Stimulated activated CD8-positive, alpha-beta memory T cell treated with anti-CD3 and anti-CD28 coated beads, Interleukin-15, amount 100 ng/mL, for 1 hour (primary cell): ENCODE results near the gene NSUN6.
"Not testable (repeated sequence)": the region's sequence is repeated elsewhere in the genome, so short reads cannot be mapped to it uniquely, and the experiment has no call there.

Experiments used
- DNase-seq: peaks from one replicate; pipeline ENCODE4 v3.0.0-alpha.2; 2020; ENCODE audit warnings: low read depth

Gene NSUN6

DNA sequence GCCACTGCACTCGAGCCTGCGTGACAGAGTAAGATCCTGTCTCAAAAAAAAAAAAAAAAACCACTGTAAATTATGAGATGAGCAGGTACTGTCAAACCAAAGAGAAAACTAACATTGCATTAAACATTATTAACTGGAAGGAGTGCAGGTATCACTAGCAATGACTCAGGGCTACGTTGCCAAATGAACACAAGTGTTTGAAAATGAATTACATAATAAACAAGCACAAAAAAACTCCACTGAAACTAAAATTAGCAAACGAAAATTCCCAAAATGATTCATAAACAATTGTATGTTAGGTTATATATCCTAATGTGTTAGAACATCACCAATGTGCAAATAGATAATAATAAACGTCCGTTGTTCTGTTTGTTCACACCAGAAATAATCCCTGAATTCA, 42.8 kb downstream of the NSUN6 start:
- DNase-seq, result no peak

DNA sequence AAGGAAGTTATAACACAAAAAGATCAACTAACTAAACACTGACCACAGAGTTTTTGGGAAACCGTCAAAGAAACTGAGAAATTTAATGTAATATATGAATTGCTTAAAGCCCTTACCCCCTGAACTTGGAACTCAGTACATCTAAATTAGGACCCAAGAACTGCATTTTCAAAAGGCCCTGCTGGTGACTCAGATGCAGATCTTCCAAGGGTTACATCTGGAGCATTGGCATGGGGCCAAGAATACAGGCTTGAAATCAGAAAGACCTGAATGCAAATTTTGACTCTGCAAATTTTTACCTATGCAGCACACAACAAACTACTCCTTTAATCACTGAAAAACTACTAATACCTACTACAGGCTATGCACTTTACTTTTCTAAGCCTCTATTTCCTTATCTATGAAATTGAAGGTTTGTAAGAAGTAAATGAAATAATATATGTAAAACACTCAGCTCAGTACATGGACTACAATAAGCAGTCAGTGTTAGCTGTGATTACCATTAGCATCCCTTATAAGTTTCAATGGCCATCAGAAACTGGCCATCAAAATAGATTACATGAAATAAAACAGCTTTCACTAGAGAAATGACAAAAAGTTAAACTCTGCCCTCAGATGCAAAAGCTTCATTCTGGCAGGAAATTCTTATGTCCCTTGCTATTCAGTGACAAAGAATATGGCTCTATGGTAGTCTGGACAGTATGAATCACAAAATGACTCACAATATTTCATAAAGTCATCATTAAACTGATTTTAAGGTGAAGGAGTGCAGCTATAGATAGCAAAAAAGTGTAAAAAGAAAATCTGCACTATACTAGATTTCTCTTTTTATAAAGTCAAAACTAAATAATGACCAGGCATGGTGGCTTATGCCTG, 43.6 kb downstream of the NSUN6 start:
- no peak for DNase-seq

DNA sequence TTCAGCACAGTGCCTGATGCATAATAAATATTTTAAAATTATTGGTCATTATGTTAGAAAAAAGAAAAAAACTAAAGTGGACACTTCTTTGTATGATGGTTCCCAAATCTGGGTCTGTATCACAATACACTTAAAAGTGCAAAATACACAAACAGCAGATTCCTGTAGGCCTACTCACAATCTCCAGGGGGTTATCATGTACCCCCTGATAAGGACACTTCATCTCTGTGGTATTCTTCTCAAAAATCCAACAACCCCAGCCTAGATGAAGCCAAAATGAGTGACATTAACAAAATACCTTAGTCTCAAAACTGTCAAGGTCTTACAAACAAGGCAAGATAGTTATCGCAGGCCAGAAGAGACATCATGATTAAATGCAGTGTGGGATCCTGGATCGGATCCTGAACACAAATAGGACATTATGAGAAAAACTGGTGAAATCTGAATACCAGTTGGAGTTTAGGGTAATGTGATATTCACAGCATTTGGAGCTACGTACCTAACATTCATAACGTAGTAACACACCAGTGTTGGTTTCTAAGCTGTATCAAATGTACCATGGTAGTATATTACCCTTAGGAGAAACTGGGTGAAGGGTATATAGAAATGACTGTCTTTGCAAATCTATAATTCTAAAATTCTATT, 45.2 kb downstream of the NSUN6 start:
- no peak for DNase-seq

DNA sequence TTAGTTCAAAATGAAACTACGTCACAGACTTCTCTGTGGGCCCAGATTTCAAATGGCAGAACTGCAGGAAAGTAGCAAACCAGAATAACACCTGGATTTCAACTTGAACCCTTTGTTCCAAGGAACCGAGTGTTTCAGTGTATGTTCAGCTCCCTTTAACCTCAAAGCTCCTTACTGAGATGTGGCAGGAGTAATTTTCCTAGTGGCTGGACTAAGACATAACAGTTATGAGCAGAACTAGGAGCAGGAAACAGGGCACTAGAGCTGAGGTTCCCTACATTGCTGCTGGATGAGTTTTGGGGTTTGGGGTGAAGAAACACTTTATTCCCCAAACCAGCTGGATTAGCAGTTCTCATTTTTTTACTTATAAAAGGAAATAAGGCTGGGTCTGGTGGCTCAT, 50.1 kb downstream of the NSUN6 start:
- no peak for DNase-seq

DNA sequence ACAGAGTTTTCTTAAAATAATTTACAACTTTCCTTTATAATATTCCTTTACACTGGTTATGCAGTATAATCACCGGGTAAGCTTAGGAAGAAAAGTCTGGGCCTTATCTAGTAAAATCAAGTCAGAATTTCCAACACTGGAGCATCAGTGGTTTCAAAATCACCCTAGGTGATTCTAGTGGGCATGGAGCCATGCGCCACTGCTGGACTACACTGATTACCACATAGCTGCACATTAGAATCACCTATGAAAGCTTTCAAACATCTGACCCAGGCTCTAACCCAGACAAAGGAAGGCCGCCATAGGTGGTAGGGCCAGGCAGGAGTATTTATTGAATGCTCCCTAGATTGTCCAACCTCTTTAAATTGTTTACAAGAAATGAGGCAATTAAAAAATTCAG, 52.0 kb downstream of the NSUN6 start:
- no peak for DNase-seq

DNA sequence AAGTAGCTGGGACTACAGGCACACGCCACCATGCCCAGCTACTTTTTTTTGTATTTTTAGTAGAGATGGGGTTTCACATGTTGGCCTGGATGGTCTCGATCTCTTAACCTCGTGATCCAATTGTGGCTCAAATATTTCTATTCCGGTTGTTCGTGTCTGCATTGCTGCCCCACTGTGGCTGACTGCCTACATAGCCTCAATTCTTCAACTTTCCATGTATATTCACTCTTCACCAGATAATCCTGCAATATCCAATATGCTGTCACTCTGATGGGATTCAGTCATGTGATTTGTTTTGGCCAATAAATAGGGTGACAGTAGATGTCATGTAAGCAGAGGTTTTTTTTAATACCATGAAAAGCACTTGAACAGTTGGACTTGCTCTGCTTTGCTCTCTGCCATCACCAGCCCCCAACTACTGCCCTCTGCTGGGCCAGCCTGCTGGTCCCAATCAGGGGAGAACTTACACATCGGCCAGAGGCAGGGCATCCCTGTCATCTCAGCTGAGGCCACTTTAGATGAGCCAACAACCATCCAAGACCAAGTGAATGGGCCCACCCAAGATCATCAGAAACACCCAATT, 56.7 kb downstream of the NSUN6 start:
- no peak for DNase-seq

DNA sequence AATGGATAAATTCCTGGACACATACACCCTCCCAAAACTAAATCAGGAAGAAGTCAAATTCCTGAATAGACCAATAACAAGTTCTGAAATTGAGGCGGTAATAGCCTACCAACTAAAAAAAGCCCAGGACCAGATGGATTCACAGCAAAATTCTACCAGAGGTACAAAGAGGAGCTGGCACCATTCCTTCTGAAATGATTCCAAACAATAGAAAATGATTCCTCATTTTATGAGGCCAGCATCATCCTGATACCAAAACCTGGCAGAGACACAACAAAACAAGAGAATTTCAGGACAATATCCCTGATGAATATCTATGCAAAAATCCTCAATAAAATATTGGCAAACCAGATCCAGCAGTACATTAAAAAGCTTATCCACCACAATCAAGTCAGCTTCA, 60.2 kb downstream of the NSUN6 start:
- DNase-seq, result not testable (repeated sequence)

DNA sequence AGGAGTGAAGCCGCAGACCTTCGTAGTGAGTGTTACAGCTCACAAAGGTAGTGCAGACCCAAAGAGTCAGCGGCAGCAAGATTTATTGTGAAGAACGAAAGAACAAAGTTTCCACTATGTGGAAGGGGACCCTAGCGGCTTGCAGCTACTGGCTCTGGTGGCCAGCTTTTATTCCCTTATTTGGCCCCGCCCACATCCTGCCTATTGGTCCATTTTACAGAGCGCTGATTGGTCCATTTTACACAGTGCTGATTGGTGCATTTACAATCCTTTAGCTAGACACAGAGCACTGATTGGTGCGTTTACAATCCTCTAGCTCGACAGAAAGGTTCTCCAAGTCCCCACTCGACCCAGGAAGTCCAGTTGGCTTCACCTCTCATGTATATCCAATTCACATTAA, 64.8 kb downstream of the NSUN6 start:
- DNase-seq, result not testable (repeated sequence)

DNA sequence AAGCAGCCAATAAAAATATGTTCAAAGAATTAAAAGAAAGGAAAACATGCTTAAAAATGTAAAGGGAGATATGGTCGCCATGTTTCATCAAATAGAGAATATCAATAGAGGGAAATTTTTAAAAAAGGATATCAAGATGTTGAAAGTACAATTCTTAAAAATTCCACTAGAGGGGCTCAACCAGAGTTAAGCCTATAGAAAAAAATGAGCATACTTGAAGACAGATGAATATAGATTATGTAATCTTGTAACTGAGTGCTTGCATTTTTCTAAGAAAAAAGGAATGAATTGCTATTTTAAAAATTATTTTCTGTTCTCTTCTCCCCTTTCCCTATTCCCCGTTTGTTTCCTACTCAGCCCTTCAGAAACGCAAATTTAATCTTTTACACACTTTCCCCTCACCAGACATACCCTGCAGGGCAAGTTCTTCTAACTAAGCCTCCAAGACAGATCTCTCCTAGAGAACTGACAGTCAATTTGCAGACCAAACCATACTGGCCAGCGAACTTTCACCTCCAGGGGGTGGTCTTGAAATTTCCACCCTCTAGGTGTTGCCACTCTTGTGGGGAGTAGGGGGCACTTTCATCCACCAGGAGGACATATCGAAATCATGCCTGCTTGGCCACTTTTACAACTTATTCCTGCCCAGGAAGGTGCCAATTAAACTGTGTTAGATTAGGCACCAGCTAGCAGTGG, 67.7 kb downstream of the NSUN6 start:
- no peak for DNase-seq

DNA sequence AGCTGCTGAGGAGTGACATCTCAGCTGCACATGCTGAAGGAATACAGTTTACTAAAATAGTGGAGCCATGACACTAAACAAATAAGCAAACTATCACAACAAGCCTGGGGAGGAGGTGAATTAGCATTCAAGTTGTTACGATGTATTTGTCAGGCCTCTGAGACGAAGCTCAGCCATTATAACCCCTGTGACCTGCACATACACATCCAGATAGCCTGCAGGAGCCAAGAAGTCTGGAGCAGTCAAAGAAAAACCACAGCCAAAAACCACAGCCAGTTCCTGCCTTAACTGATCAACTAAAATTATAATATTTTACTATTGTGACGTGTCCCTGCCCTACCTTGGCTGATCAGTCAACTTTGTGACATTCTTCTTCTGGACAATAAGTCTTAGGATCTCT, 68.6 kb downstream of the NSUN6 start:
- DNase-seq, result no peak

DNA sequence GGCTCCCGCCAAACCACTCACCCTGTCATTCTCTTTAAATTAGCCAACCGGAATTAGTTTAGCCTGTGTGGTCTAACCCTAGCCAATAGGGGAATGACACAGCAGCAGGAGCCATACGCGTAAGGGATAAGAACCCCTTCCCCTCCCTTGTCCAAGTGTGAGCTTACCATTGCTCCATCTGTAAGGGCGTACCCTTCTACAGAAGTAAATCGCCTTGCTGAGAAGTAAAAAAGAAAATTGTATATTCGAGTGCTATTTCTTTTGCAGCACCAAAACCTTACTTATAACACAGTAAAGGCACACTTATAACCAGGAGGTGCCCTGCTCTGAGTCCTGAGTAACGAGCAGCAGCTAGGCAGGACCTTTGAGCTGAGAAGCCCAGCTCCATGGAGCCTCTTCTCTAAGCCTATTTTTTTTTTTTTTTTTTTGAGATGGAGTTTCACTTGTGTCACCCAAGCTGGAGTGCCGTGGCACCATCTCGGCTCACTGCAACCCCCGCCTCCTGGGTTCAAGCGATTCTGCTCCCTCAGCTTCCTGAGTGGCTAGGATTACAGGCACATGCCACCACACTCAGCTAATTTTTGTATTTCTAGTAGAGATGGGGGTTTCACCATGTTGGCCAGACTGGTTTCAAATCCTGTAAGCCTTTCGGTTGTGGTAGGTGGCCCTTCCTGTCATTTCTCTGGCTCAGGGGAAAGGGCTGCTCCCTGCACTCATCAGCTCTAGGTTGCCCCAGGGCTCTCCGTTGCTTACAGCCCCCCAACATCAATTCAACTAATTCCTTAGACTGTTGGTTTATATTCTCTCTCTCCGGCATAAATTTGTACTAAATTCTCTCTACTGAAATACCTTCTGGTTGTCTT, 73.3 kb downstream of the NSUN6 start:
- DNase-seq, result no peak

DNA sequence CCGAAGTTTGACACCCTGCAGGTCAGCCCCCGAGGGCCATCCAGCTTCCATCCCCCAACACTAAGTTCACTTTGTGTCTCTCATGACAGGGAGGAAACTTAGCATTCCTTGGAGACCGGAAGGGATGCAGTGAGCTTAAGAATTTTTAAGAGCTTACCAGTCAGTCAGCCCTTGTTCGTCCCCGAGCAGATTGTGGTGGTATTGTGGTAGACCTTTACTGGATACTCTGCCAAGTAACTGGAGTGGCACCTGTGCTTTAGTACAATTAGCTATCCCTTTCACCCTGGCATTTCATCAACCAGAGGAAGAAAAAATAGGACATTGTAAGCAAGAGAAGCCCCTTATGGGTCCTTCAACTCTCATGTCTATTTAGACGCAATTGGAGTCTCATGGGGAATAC, 74.8 kb downstream of the NSUN6 start:
- DNase-seq, result no peak

DNA sequence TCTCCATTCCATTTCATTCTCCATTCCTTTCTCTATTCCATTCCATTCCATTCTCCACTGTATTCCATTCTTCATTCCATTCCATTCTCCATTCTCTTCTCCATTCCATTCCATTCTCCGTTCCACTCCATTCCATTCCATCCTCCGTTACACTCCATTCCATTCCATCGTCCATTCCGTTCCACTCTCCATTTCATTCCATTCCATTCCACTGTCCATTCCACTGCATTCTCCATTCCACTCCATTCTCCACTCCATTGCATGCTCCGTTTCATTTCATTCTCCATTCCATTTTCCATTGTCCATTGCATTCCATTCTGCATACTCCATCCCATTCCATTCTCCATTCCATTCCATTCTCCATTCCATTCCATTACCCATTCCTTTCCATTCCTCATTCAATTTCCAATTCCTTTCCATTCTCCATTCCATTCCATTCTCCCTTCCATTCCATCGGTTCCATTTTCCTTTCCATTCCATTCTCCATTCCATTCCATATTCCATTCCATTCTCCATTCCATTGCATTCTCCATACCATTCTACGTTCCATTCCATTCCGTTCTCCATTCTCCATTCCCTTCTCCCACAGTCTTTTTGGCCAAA, 78.3 kb downstream of the NSUN6 start:
- no peak for DNase-seq

DNA sequence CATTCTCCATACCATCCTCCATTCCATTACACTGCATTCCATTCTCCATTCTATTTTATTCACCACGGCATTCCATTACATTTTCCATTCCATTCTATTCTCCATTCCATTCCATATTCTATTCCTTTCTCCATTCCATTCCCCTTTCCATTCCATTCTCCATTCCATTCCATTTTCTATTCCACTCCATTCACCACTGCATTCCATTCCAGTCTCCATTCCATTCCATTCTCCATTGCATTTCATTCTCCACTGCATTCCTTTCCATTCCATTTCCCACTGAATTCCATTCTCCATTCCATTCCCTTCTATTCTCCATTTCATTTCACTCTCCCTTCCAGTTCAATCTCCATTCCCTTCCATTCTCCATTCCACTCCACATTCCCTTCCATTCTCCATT, 79.6 kb downstream of the NSUN6 start:
- no peak for DNase-seq

DNA sequence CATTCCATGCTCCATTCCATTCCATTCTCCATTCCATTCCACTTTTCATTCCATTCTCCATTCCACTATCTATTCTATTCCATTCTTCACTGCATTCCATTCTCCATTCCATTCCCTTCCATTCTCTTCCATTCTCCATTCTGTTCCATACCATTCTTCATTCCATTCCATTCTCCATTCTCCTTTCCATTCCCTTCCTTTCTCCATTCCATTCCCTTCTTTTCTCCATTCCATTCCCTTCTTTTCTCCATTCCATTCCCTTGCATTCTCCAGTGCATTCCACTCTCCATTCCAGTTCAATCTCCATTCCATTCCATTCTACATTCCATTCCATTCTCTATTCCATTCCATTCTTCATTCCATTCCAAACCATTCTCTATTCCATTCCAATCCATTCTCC, 80.3 kb downstream of the NSUN6 start:
- no peak for DNase-seq

DNA sequence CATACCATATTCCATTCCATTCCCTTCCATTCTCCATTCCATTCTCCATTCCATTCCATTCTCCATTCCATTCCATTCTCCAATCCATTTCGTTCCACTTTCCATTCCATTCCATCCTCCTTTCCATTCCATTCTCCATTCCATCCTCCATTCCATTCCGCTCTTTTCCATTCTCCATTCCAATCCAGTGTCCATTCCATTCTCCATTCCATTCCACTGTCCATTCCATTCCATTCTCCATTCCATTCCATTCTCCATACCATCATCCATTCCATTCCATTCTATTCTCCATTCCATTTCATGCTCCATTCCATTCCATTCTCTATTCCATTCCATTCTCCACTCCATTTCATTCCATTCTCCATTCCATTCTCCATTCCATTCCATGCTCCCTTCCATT, 81.0 kb downstream of the NSUN6 start:
- DNase-seq, result not testable (repeated sequence)

DNA sequence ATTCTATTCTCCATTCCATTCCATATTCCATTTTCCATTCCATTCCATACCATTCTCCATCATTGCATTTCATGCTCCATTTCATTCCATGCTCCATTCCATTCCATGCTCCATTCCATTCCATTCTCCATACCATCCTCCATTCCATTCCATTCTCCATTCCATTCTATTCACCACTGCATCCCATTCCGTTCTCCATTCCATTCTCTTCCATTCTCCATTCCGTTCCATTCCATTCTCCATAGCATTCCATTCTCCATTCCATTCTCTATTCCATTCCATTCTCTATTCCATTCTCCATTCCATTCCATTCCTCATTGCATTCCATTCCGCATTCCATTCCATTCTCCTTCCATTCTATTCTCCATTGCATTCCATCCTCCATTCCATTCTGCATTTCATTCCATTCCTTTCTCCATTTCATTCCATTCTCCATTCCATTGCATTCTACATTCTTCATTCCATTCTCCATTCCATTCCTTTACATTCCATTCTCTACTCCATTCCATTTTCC, 84.0 kb downstream of the NSUN6 start:
- no peak for DNase-seq

DNA sequence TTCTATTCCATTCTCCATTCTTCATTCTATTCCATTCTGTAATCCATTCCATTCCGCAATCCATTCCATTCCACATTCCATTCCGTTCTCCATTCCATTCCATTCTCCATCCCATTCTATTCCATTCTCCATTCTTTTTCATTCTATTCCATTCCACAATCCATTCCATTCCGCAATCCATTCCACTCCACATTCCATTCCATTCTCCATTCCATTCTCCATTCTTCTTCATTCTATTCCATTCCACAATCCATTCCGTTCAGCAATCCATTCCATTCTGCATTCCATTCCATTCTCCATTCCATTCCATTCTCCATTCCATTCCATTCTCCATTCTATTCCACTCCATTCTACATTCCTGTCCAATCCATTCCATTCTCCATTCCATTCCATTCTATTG, 85.2 kb downstream of the NSUN6 start:
- DNase-seq, result no peak

DNA sequence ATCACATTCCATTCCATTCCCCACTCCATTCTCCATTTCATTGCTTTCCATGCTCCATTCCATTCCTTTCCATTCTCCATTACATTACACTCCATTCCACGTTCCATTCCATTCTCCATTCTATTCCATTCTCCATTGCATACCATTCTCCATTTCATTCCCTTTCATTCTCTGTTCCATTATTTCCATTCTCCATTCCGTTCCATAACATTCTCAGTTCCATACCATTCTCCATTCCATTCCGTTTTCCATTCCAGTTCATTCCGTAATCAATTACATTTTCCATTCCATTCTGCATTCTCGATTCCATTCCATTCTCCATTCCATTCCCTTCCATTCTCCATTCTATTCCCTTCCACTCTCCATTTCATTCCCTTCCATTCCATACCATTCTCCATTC, 86.4 kb downstream of the NSUN6 start:
- DNase-seq, result no peak

DNA sequence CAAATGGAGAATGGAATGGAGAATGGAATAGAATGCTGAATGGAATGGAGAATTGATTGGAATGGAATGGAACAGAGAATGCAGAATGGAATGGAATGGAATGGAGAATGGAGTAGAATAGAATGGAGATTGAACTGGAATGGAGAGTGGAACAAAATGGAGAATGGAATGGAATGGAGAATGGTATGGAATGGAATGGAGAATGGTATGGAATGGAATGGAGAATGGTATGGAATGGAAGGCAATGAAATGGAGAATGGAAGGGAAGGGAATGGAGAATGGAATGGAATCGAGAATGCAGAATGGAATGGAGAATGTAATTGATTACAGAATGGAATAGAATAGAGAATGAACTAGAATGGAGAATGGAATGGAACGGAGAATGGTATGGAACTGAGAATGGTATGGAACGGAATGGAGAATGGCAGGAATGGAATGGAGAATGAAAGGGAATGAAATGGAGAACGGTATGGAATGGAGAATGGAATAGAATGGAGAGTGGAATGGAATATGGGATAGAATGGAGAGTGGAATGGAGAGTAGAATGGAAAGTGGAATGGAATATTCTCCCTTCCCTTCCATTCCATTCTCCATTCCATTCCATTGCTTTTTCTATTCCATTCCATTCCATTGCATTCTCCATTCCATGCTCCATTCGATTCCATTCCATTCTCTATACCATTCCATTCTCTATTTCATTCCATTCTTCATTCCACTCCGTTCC, 88.2 kb downstream of the NSUN6 start:
- no peak for DNase-seq
